CD14-positive monocyte (primary cell): ENCODE data around the gene ERMN. TPM values are rescaled to one million over a fixed set of nuclear protein-coding genes. Genes with fewer than 3 reads are reported as not detected.

Experiments
- DNase-seq, 3 donors: peaks; one replicate each; pipeline ENCODE4 v3.0.0-alpha.2; 2011 to 2022
- H2AFZ ChIP-seq: 2 replicates; pipeline ENCODE4 v1.6.0; 2012; ENCODE audit warnings: mild to moderate bottlenecking, low read depth, low read length, inconsistent platforms; ENCODE audit not compliant: insufficient read depth, poor library complexity, severe bottlenecking
- H3K27ac ChIP-seq, 2 donors: 1 replicate in 1 of 2; 2 replicates in 1 of 2; pipeline ENCODE4 v1.5.1; 2012 to 2013; ENCODE audit warnings: low read length in 2 of 2, control low read depth in 1 of 2, inconsistent platforms in 1 of 2, low read depth in 1 of 2, mild to moderate bottlenecking in 1 of 2
- H3K27me3 ChIP-seq, 2 donors: one replicate each; pipeline versions ENCODE4 v1.6.0 to v1.6.1; 2011 to 2013; ENCODE audit warnings: low read length in 2 of 2; ENCODE audit not compliant: control insufficient read depth in 2 of 2, insufficient read depth in 2 of 2
- H3K36me3 ChIP-seq, 2 donors: replicated peaks in 1 of 2; 1 replicate in 1 of 2; 2 replicates in 1 of 2; pipeline versions ENCODE4 v1.5.1 to v1.6.1; 2012 to 2013; ENCODE audit warnings: low read length in 2 of 2, control low read depth in 1 of 2, inconsistent platforms in 1 of 2, mild to moderate bottlenecking in 1 of 2; ENCODE audit not compliant: insufficient read depth in 2 of 2, control insufficient read depth in 1 of 2
- H3K4me1 ChIP-seq, 2 donors: 1 replicate in 1 of 2; 2 replicates in 1 of 2; pipeline versions ENCODE4 v1.5.1 to v1.6.1; 2012 to 2013; ENCODE audit warnings: low read length in 2 of 2, control low read depth in 1 of 2, inconsistent platforms in 1 of 2, mild to moderate bottlenecking in 1 of 2, moderate library complexity in 1 of 2; ENCODE audit not compliant: insufficient read depth in 2 of 2, control insufficient read depth in 1 of 2
- H3K4me2 ChIP-seq: replicated peaks from 2 replicates; pipeline ENCODE3; 2012; ENCODE audit warnings: low read length, moderate library complexity, mild to moderate bottlenecking; ENCODE audit not compliant: poor library complexity, severe bottlenecking; ENCODE audit errors: extremely low read depth
- H3K4me3 ChIP-seq, 3 experiments: fragments of 200-600 bp in 1 of 3; sonication (generic) in 1 of 3; replicated peaks in 1 of 3; 1 replicate in 2 of 3; 2 replicates in 1 of 3; pipeline ENCODE4 v1.5.1; 2011 to 2013; ENCODE audit warnings: low read length in 3 of 3, mild to moderate bottlenecking in 3 of 3, control low read depth in 2 of 3, low read depth in 2 of 3, inconsistent platforms in 1 of 3, moderate library complexity in 1 of 3
- H3K79me2 ChIP-seq: 2 replicates; pipeline ENCODE4 v1.6.0; 2012; ENCODE audit warnings: mild to moderate bottlenecking, control low read depth, inconsistent platforms, low read length, moderate library complexity; ENCODE audit not compliant: insufficient read depth
- H3K9ac ChIP-seq: 2 replicates; pipeline ENCODE4 v1.6.0; 2017; ENCODE audit warnings: low read length, mild to moderate bottlenecking; ENCODE audit not compliant: insufficient read depth, poor library complexity, severe bottlenecking
- H3K9me3 ChIP-seq, 2 donors: replicated peaks in 1 of 2; 1 replicate in 1 of 2; 2 replicates in 1 of 2; pipeline versions ENCODE4 v1.5.1 to v1.6.1; 2012 to 2013; ENCODE audit warnings: low read length in 2 of 2, control low read depth in 1 of 2; ENCODE audit not compliant: control insufficient read depth in 1 of 2, insufficient read depth in 1 of 2
- H4K20me1 ChIP-seq: 2 replicates; pipeline ENCODE4 v1.6.0; 2012; ENCODE audit warnings: mild to moderate bottlenecking, low read length, control low read depth, moderate library complexity; ENCODE audit not compliant: insufficient read depth
- H3K27ac Mint-ChIP-seq, 7 donors: one replicate each; pipeline ENCODE4 v1.8.0; 2020; ENCODE audit warnings: mild to moderate bottlenecking in 7 of 7, mixed read lengths in 7 of 7, moderate library complexity in 6 of 7, inconsistent platforms in 2 of 7
- H3K27me3 Mint-ChIP-seq, 3 donors: one replicate each; pipeline ENCODE4 v1.8.0; 2021 to 2022; ENCODE audit warnings: low read depth in 3 of 3, mild to moderate bottlenecking in 3 of 3, mixed read lengths in 3 of 3, moderate library complexity in 3 of 3, inconsistent platforms in 1 of 3
- H3K36me3 Mint-ChIP-seq, 2 donors: one replicate each; pipeline ENCODE4 v1.8.0; 2020; ENCODE audit warnings: mixed read lengths in 2 of 2, inconsistent platforms in 1 of 2, mild to moderate bottlenecking in 1 of 2
- H3K4me1 Mint-ChIP-seq: one replicate; pipeline ENCODE4 v1.8.0; 2020; ENCODE audit warnings: mild to moderate bottlenecking, mixed read lengths
- H3K4me3 Mint-ChIP-seq, 2 donors: one replicate each; pipeline ENCODE4 v1.8.0; 2020; ENCODE audit warnings: mild to moderate bottlenecking in 2 of 2, mixed read lengths in 2 of 2, moderate library complexity in 1 of 2
- H3K9me3 Mint-ChIP-seq, 7 donors: one replicate each; pipeline ENCODE4 v1.8.0; 2020 to 2022; ENCODE audit warnings: mixed read lengths in 7 of 7, mild to moderate bottlenecking in 6 of 7, moderate library complexity in 6 of 7, inconsistent platforms in 2 of 7
- WGBS: methylation state at CpG from one replicate; pipeline ENCODE4 v1.1.5; 2013; ENCODE audit warnings: missing lambda C conversion rate; ENCODE audit not compliant: insufficient coverage; 5-methylcytosine and 5-hydroxymethylcytosine counted together
- intact Hi-C, 2 donors: fragments of 100-400 bp; cut with micrococcal nuclease; formaldehyde crosslinking; loops; one replicate each; pipeline versions ENCODE4 v1.15.0 to v1.15.1; 2023
- polyA plus RNA-seq, 3 donors: library from polyadenylated mRNA; depleted of rRNA in 1 of 3; unstranded in 2 of 3; stranded (reverse) in 1 of 3; fragments of 300-500 nt in 2 of 3; fragments of >200 nt in 1 of 3; fragmentation: Illumina TruSeq in 2 of 3; gene quantifications; 1 replicate in 2 of 3; 2 replicates in 1 of 3; pipeline ENCODE4 v1.2.3, GENCODE V29; 2012 to 2021
- TF ChIP-seq, protein P1 (sequence below): fragments of 200-600 bp; IDR thresholded peaks from one replicate; pipeline ENCODE4 v1.8.0; 2022; ENCODE audit warnings: antibody characterized with exemption, mild to moderate bottlenecking

Gene ERMN
- polyA plus RNA-seq, 3 donors = 0.19 to 3.9 TPM; not detected in 1

DNA sequence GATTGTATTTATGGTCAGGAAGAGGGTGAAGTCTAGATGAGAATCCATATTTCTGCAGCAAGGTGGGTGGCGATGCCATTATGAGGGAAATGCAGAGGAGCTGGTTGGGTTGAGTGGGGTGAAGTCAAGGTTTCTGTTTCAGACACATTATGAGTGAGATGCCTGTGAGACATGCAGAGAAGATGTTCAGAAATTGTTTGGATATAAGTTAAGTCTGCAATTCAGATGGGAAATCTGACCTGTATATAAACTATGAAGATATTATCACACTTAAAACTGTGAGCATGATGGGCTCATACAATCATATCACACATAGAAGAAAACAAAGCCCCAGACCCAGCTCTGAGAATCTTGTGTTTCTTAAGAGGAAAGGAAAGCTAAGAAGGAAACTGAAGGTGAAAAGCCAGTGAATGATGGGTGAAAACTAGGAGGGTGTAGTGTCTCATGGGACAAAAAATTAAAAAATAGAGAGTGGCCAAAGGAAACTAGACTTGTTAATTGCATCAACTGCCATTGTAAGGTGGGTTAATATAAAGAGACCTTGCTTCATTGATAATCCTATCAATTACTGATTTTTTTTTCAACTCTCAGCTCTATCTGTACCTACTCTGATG, 53.9 kb downstream of the ERMN start:
- no peaks in the 10 kb centered on the region for H3K9me3 ChIP-seq
- no peaks in the 10 kb centered on the region for H4K20me1 ChIP-seq
- H3K79me2 ChIP-seq = no peaks in the 10 kb centered on the region
- WGBS = 100% methylated on average over 1 of the region's 1 CpG
- no peak overlapping the region for H3K9ac ChIP-seq
- peaks cover 3% of the 10 kb centered on the region for H3K4me1 Mint-ChIP-seq
- H3K4me2 ChIP-seq = no peak overlapping the region
- H3K27me3 ChIP-seq = no peaks in the 10 kb centered on the region
- H3K9me3 Mint-ChIP-seq = peaks cover 0 to 8% (median 0%) of the 10 kb centered on the region in 7 donors
- intact Hi-C loops = no loop called here
- H3K4me1 ChIP-seq = no peaks in the 10 kb centered on the region
- H3K36me3 Mint-ChIP-seq = no peaks in the 10 kb centered on the region
- H3K4me3 ChIP-seq = no peak overlapping the region
- no peak overlapping the region for H3K27ac ChIP-seq
- no peaks in the 10 kb centered on the region for H3K36me3 ChIP-seq
- TF ChIP-seq, protein P1, sequence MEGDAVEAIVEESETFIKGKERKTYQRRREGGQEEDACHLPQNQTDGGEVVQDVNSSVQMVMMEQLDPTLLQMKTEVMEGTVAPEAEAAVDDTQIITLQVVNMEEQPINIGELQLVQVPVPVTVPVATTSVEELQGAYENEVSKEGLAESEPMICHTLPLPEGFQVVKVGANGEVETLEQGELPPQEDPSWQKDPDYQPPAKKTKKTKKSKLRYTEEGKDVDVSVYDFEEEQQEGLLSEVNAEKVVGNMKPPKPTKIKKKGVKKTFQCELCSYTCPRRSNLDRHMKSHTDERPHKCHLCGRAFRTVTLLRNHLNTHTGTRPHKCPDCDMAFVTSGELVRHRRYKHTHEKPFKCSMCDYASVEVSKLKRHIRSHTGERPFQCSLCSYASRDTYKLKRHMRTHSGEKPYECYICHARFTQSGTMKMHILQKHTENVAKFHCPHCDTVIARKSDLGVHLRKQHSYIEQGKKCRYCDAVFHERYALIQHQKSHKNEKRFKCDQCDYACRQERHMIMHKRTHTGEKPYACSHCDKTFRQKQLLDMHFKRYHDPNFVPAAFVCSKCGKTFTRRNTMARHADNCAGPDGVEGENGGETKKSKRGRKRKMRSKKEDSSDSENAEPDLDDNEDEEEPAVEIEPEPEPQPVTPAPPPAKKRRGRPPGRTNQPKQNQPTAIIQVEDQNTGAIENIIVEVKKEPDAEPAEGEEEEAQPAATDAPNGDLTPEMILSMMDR = no peak
- no peak overlapping the region for H3K27ac Mint-ChIP-seq
- H3K27me3 Mint-ChIP-seq = peaks cover 0 to 2% (median under 1%) of the 10 kb centered on the region in 3 donors
- no peak overlapping the region for H3K4me3 Mint-ChIP-seq
- H2AFZ ChIP-seq = no peak overlapping the region
- DNase-seq = no peak

- no peaks in the 10 kb centered on the region for H3K4me1 ChIP-seq
- Mint-ChIP-seq H3K27ac (no peak overlapping the region), H3K36me3 (no peaks in the 10 kb centered on the region), H3K4me1 (peaks cover 3% of the 10 kb centered on the region), H3K9me3 (peaks cover 0 to 5% (median 0%) of the 10 kb centered on the region in 7 donors), H3K27me3 (peaks cover 0 to 2% (median 0%) of the 10 kb centered on the region in 3 donors), H3K4me3 (no peak overlapping the region)
- TF ChIP-seq, protein P1 = no peak
- no peak overlapping the region for H2AFZ ChIP-seq
- peak in 2 of 3 donors; percentile 6 to 12 for DNase-seq
- H4K20me1 ChIP-seq = no peaks in the 10 kb centered on the region
- H3K9ac ChIP-seq = no peak overlapping the region
- H3K9me3 ChIP-seq = no peaks in the 10 kb centered on the region
- no peaks in the 10 kb centered on the region for H3K79me2 ChIP-seq
- no peaks in the 10 kb centered on the region for H3K27me3 ChIP-seq
- H3K4me3 ChIP-seq = no peak overlapping the region
- H3K4me2 ChIP-seq = no peak overlapping the region
- 20% methylated on average over 2 of the region's 2 CpGs for WGBS
- no peak overlapping the region for H3K27ac ChIP-seq
- intact Hi-C loops = no loop called here
- no peaks in the 10 kb centered on the region for H3K36me3 ChIP-seq
Observed at GRCh38 chr2:157269922-157270321, 55.7 kb downstream of the ERMN start.
